Uterus (tissue), 4 donors: ENCODE data around the gene ACTL9. TPM values are rescaled to one million over a fixed set of nuclear protein-coding genes. Genes with fewer than 3 reads are reported as not detected.

Experiments
- DNase-seq, 2 donors: peaks; one replicate each; pipeline ENCODE4 v3.0.0-alpha.2; 2019 to 2020
- H3K27ac ChIP-seq, 2 donors: fragments of 200-600 bp; sonication (generic); 1 replicate in 1 of 2; 2 replicates in 1 of 2; pipeline ENCODE4 v1.5.1; 2016 to 2018
- H3K27me3 ChIP-seq, 2 donors: fragments of 200-600 bp; sonication (generic); one replicate each; pipeline ENCODE4 v1.5.1; 2018 to 2019; ENCODE audit warnings: control low read depth in 1 of 2
- H3K36me3 ChIP-seq, 2 donors: fragments of 200-600 bp; sonication (generic); one replicate each; pipeline ENCODE4 v1.5.1; 2019; ENCODE audit warnings: control low read depth in 1 of 2
- H3K4me1 ChIP-seq, 2 donors: fragments of 200-600 bp; sonication (generic); one replicate each; pipeline ENCODE4 v1.5.1; 2018 to 2019; ENCODE audit warnings: control low read depth in 1 of 2
- H3K4me3 ChIP-seq, 2 donors: fragments of 200-600 bp; sonication (generic); 1 replicate in 1 of 2; 2 replicates in 1 of 2; pipeline ENCODE4 v1.5.1; 2018 to 2019; ENCODE audit warnings: mild to moderate bottlenecking in 1 of 2
- H3K9me3 ChIP-seq, 2 donors: fragments of 200-600 bp; sonication (generic); one replicate each; pipeline ENCODE4 v1.5.1; 2019; ENCODE audit warnings: control low read depth in 1 of 2
- CTCF ChIP-seq, 4 experiments: fragments of 200-600 bp in 2 of 4; fragments of 450-650 bp in 2 of 4; sonication (generic) in 2 of 4; IDR thresholded peaks; one replicate each; pipeline ENCODE4 v1.5.1; 2016 to 2019; ENCODE audit warnings: antibody characterized with exemption in 4 of 4, mild to moderate bottlenecking in 2 of 4, moderate library complexity in 1 of 4
- POLR2A ChIP-seq, 2 donors: fragments of 450-650 bp; IDR thresholded peaks; one replicate each; pipeline ENCODE4 v1.6.1; 2016; ENCODE audit warnings: antibody characterized with exemption in 2 of 2, mild to moderate bottlenecking in 1 of 2, moderate library complexity in 1 of 2
- intact Hi-C: fragments of 100-400 bp; cut with DNase I; formaldehyde crosslinking; loops from one replicate; pipeline ENCODE4 v1.15.1; 2023; ENCODE audit warnings: low total_unique reads
- total RNA-seq, 4 donors: library from RNA; depleted of rRNA in 3 of 4; stranded (reverse); fragments of >200 nt in 3 of 4; gene quantifications; one replicate each; pipeline versions ENCODE4 v1.1.0 to v1.2.4, GENCODE V29; 2014 to 2023
- donor health status: DM: yes; HTN: yes; CAD: no.

ACTL9 gene
- total RNA-seq, 4 donors from 2014 or later, result not detected

DNA sequence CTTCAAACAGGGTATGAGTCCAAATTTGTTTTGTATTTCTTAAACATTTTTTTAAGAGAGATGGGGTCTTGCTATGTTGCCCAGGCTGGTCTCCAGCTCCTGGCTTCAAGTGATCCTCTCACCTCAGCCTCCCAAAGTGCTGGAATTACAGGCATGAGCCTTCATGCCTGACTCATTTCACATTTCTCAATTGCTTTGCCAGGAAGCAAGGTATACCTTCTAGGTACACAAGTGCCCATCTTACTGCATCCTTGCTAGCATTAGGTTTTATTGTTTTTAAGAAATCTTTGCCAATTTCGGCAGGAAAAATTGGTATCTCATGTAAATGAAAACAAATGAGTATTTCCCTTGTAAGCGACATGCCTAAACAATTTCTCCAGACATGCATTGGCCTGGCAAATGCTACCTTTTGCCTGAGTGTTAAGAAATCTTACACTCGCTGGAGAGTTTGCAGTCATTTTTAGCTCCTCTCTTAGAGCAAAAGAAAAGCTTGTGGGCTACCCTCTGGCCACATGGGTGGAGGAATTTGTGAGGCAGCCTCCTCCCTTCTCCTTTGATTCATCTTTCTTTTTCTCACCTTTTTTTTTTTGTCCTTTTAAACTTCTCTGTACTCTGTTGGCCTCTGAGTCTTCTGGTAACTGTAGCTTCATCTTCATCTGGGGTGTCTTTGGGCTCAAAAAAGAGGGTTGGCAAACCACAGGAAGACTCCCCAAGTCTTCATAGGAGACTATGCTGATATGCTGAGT lies 33.0 kb downstream of the ACTL9 start:
- Histone ChIP-seq H3K36me3 (no peaks in the 10 kb centered on the region), H3K27me3 (no peaks in the 10 kb centered on the region), H3K4me1 (no peaks in the 10 kb centered on the region), H3K9me3 (no peaks in the 10 kb centered on the region), H3K4me3 (no peak overlapping the region), H3K27ac (no peak overlapping the region)
- intact Hi-C loops, result no loop called here
- TF ChIP-seq CTCF (IDR thresholded peaks at IDR 0.05), result no peak
- no peak for TF ChIP-seq POLR2A (IDR thresholded peaks at IDR 0.05)
- DNase-seq, result no peak

DNA sequence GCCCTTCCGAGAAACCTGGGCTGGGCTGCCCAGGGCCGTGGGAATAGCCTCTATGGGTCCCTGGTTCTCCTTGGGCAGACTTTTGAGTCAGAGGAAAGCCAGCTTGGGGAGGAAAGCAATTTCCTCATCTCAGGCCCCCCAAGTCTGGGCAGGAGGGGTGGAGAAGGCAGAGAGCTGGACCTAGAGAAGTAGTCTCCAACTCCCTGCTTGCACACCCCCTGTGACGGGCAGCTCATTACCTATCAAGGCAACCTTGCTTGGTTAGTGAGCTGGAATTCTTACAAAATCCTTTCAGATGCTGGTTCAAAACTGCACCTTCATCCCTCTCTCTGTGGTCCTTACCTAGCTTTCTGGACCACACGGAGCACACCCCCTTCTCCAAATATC lies 33.9 kb downstream of the ACTL9 start:
- no peaks in the 10 kb centered on the region for H3K27me3 ChIP-seq
- H3K9me3 ChIP-seq, result no peaks in the 10 kb centered on the region
- intact Hi-C loops, result no loop called here
- no peaks in the 10 kb centered on the region for H3K4me1 ChIP-seq
- no peaks in the 10 kb centered on the region for H3K36me3 ChIP-seq
- no peak overlapping the region for H3K27ac ChIP-seq
- no peak for DNase-seq
- no peak overlapping the region for H3K4me3 ChIP-seq
- no peak for TF ChIP-seq CTCF (IDR thresholded peaks at IDR 0.05)
- TF ChIP-seq POLR2A (IDR thresholded peaks at IDR 0.05), result no peak

DNA sequence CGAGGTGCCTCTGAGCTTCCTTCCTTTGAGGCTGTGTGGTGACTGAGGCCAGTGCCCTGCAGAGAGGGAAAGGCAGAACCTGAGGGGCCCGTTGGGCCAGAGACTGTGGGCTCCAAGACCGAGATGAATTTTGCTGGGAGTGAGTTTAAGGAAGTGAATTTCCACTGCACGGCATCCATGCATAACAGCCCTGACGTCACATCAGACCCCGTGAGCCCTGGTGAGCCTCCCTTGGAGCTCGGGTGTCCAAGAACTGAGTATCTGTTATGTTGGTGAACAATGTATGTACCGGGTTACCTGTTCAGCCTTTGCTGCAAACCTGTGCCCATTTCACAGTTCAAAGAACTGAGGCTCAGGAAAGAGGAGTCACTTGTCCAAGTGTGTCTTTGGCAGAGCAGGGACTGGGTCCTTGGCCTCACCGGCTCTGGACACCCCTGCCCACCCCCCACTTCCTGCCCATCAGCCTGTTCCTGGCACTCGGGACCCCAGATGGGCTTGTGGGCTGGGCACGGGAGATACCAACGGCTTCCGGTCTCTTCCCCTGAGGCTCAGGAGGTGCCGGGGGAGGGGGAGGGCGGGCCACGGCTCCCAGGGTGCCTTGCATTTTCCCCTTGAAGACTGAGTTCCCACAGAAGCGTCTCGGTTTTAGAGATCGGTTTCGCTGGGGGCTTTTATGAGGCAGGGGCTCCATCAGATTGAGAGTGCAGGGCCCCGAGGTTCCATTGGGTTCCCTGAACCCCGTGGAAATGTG lies 34.5 kb downstream of the ACTL9 start:
- no peak for DNase-seq
- H3K27me3 ChIP-seq, result no peaks in the 10 kb centered on the region
- H3K4me1 ChIP-seq, result no peaks in the 10 kb centered on the region
- H3K4me3 ChIP-seq, result no peak overlapping the region
- H3K9me3 ChIP-seq, result no peaks in the 10 kb centered on the region
- TF ChIP-seq CTCF (IDR thresholded peaks at IDR 0.05) (no peak), POLR2A (IDR thresholded peaks at IDR 0.05) (no peak)
- intact Hi-C loops, result no loop called here
- no peak overlapping the region for H3K27ac ChIP-seq
- H3K36me3 ChIP-seq, result no peaks in the 10 kb centered on the region

DNA sequence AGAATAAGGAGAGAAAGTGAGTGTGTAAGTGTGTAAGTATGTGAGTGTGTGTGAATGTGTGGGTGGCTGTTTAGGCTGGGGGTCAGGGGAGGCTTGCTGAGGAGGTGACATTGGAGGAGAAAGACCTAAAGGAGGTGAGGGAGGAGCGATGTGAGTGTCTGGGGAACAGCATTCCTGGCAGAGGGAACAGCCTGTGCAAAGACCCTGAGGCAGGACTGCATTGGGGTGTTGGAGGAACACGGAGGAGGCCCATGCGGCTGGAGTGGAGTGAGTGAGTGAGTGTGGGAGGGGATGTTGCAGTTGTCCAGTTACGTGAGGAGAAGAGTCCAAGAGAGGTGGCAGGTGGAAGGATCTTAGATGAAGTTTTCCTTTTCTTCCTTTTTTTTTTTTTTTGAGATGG lies 36.3 kb downstream of the ACTL9 start:
- intact Hi-C loops, result no loop called here
- H3K27me3 ChIP-seq, result no peaks in the 10 kb centered on the region
- H3K27ac ChIP-seq, result no peak overlapping the region
- H3K4me3 ChIP-seq, result no peak overlapping the region
- DNase-seq, result no peak
- no peak for TF ChIP-seq CTCF (IDR thresholded peaks at IDR 0.05)
- no peak for TF ChIP-seq POLR2A (IDR thresholded peaks at IDR 0.05)
- no peaks in the 10 kb centered on the region for H3K36me3 ChIP-seq
- H3K9me3 ChIP-seq, result no peaks in the 10 kb centered on the region
- no peaks in the 10 kb centered on the region for H3K4me1 ChIP-seq

DNA sequence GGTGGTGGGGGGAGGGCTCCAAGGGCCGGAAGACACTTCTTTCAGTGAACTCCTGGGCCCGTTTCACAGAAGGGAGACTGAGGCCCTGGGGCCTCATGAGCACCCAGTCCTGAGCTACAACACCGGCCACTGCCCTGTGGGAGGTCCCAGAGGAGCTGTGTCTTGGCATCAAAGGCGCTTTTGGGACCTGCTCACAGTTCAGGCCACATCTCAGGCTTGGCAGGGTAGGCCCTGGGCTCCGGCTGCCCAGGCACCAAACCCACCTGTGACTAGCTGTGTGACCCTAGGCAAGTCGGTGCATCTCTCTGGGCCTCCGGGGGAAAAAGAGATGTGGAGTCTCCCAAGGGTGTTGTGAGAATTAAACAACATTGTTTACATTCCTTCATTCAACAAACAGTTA lies 38.7 kb downstream of the ACTL9 start:
- Histone ChIP-seq H3K4me3 (no peak overlapping the region), H3K36me3 (no peaks in the 10 kb centered on the region), H3K27me3 (no peaks in the 10 kb centered on the region), H3K27ac (no peak overlapping the region), H3K9me3 (no peaks in the 10 kb centered on the region), H3K4me1 (no peaks in the 10 kb centered on the region)
- no peak for DNase-seq
- no peak for TF ChIP-seq CTCF (IDR thresholded peaks at IDR 0.05)
- no peak for TF ChIP-seq POLR2A (IDR thresholded peaks at IDR 0.05)
- intact Hi-C loops, result loop anchor here (5.0 kb wide), 1 partner anchor 422 kb away; no protein-coding TSS in a partner anchor
